GM10847 (cell line): Measurements from ENCODE around the gene PRADC1.

Source experiments
- POLR2A ChIP-seq: IDR thresholded peaks from 2 replicates; pipeline ENCODE4 v1.6.1; 2011; ENCODE audit not compliant: insufficient read length; ENCODE audit errors: extremely low read depth

PRADC1 gene

GRCh38 chr2:73252238-73253027, 19.4 kb upstream of the PRADC1 start:
- no peak for TF ChIP-seq POLR2A

DNA sequence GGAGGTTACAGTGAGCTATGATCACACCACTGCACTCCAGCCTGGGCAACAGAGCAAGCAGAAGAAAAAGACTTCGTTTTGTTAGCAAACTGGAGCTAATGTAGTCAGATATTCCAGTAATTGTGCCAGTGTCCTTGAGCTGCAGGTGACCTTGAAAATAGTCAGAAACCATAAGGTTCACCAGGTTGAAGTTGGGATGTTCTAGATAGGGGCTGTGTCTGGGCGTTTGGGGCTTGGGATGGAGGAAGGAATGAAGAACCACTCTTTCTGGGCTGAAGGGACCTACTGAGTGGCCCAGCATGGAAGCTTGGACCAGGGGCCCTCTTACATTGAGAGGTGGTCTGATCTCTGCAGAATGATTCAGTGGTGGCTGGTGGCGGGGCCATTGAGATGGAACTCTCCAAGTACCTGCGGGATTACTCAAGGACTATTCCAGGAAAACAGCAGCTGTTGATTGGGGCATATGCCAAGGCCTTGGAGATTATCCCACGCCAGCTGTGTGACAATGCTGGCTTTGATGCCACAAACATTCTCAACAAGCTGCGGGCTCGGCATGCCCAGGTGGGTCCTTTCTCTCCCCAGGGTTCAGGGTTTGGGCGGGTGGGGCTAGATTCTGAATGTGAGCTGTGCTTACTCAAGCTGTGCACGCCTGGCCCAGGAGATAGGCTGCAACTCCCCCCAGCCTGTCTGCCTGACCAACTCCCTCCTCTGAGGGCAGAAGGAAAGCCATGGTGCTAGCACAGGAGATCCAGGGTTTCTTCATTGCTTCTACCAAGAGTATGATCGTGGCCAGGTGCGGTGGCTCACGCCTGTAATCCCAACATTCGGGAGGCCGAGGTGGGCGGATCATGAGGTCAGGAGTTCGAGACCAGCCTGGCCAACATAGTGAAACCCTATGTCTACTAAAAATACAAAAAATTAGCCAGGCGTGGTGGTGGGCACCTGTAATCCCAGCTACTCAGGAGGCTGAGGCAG, 18.1 kb upstream of the PRADC1 start:
- TF ChIP-seq POLR2A, result no peak

- TF ChIP-seq POLR2A, result no peak
Observed at GRCh38 chr2:73249636-73250035, 16.6 kb upstream of the PRADC1 start.

DNA sequence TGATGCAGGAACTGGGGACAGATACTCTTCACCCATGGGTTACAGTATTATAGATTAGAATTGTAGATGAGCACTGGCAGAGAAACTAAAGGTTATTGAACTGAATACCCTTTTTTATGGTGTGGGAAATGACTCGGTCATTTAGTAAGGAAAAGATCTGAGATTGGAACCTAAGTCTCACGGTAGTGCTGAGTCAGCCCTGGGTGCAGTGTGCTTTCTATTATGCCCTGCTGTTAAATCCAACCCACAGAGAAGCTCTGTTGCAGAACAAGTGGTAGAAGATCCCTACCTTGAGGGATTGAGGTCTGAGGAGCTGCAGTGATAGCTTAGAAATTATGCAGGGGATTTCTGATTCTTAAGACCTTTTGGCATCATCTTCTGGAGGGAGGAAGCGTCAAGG, 13.8 kb upstream of the PRADC1 start:
- TF ChIP-seq POLR2A, result no peak

GRCh38 chr2:73244580-73244979, 11.5 kb upstream of the PRADC1 start:
- no peak for TF ChIP-seq POLR2A

GRCh38 chr2:73243884-73244570, 11.0 kb upstream of the PRADC1 start:
- no peak for TF ChIP-seq POLR2A

DNA sequence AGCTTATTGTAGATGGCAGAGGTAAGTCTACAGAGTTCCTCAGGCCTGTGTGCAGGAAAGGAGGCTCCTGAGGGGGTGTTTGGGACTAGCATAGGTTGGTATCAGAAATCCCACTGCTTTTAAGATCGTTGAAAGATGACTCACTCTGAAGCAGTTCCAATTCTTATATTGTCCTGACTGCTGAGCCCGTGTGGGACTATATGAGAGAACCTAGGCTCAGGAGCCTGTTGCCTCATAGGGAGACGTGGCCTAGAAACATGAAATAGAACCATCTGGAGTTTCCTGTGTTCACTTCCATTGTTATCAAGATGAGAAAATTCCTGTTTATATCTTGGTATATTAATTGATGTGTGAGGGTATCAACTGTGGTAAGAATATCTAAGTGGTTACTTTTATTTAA, 6.7 kb upstream of the PRADC1 start:
- TF ChIP-seq POLR2A, result no peak

- no peak for TF ChIP-seq POLR2A
Observed at GRCh38 chr2:73238976-73239375, 5.9 kb upstream of the PRADC1 start.

- TF ChIP-seq POLR2A, result no peak
Observed at GRCh38 chr2:73238149-73238548, 5.1 kb upstream of the PRADC1 start.

DNA sequence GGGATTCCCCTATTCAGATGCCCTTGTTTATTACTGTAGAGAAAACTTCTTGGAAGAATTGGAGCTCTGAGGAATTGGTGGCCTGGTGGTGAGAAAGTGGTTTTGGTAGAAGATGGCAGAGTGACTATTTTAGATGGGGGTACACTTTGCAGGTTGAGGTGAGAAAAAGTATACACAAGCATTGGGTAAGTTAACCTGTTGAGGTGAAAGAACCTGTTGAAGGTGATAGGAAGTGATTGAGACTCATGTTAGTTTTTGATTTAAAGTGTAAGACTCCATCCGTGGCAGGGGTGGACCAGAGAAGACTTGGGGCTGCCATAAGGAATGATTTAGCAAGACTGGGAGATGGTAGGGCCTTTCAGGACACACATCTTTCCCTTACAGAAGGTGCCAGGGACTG, 4.1 kb upstream of the PRADC1 start:
- no peak for TF ChIP-seq POLR2A

DNA sequence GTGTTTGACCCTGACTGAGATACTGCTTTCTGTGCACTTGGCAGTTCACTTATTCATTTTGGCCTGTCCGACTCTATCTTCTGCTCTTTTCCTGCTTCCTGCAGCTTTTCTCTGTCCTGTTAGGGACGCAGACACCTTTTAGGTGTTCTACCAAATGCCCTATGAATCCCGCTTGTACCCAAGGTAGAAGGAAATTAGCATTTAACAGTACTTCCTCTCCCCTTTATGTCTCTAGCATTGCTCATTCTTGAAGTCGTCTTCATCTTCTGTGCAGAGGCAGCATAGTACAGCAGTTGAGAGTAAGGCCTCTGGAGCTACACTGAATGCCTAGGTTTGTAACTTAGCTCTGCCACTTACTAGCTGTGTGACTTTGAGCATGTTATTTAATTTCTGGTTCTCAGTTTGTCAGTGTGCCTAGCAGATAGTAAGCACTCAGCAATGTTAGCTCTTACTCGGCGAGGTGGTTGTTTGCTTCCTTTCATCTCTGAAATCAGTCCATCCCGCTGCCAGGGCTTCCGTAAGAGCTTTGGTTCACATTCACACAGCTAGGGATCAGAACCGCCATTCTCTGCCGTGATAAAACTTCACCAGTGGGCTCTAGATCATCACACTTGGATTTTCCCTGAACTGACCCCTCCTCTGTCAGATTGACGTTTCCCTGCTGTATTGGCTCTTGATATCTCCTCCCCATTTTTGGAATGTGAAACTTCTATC, 2.4 kb upstream of the PRADC1 start:
- no peak for TF ChIP-seq POLR2A

DNA sequence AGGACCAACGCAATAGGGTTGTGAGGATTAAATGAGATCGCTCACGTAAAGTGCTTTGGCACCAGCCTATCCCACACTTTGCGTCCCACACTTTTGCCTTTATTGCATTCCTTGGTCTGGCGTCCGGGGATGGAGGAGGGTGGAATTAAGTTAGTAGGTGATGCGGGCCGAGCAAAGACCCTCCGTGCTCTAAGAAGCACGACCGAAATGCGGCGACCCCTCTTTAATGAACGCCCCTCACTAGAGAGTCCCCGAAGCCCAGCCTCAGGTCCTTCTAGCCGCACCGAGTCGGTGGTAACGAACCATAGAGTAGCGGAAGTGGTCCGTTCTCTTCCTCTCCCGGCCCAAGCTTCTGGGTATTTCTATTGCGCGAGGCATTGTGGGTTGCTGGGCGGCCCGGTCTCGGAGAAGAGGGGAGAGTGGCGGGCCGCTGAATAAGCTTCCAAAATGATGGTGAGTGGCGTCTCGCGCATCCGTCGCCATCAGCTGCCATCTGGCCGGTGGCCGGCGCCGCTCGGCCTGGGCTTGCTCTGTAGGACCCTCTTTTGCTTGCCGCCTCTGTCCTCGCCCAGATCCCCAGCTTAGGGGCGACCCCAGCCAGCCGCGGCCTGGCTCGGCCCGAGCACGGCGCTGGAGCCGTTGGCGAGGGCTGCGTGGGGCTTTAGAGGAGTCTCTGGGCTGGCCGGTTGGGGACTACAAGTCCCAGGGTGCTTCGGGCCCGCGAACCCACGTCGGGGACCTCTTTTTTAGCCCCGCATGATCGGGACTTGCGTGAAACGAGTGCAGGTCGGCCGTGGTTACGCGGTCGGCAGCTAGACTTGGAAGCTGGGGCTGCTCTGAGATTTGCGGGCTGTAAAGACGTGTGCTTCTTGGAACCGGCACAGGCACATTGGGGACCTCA, 1.1 kb upstream of the PRADC1 start, which contains the start of gene CCT7:
CCT7 (plus strand) TSS at position 377 of the 901 bp plus-strand sequence; CDS start at position 448, 71 bp downstream.
- TF ChIP-seq POLR2A, result peak; percentile 93

- TF ChIP-seq POLR2A, result no peak
Observed at GRCh38 chr2:73232403-73233153, 461 bp downstream of the PRADC1 start.

- TF ChIP-seq POLR2A, result no peak
Observed at GRCh38 chr2:73228631-73229030, 4.4 kb downstream of the PRADC1 start.
